Measurements from ENCODE around the gene COTL1.

COTL1 gene

DNA sequence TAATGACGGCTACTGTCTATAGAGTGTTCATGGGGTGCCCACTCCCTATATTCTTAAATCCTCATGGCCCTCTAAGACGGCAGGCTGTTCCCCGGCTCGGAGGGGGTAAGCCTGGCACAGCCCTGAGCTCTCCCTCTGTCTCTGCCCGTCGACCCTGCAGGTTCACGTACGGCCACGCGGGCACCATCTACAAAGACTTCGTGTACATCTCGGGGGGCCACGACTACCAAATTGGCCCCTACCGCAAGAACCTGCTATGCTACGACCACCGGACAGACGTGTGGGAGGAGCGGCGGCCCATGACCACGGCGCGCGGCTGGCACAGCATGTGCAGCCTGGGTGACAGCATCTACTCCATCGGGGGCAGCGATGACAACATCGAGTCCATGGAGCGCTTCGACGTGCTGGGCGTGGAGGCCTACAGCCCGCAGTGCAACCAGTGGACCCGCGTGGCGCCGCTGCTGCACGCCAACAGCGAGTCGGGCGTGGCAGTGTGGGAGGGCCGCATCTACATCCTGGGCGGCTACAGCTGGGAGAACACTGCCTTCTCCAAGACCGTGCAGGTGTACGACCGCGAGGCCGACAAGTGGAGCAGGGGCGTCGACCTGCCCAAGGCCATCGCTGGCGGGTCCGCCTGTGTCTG lies 43.7 kb upstream of the COTL1 start:
- TF ChIP-seq FOXP2 (optimal IDR thresholded peaks at IDR 0.05; ENCODE audit: borderline replicate concordance, extremely low read depth, extremely low read length, insufficient read depth), result no peak
- TF ChIP-seq REST (IDR thresholded peaks at IDR 0.05; ENCODE audit: insufficient read depth in 1 of 2, low read depth in 2 of 2, low read length in 2 of 2), result no peak
- TF ChIP-seq TAF1 (IDR thresholded peaks at IDR 0.05; ENCODE audit: borderline replicate concordance, insufficient read depth, low read length), result no peak
- TF ChIP-seq POLR2AphosphoS5 (IDR thresholded peaks at IDR 0.05; ENCODE audit: low read depth, low read length), result no peak
- no peak for TF ChIP-seq SIN3A (IDR thresholded peaks at IDR 0.05; ENCODE audit: borderline replicate concordance, insufficient read depth, low read length)

- TF ChIP-seq FOXP2 (optimal IDR thresholded peaks at IDR 0.05; ENCODE audit: borderline replicate concordance, extremely low read depth, extremely low read length, insufficient read depth), result no peak
- no peak for TF ChIP-seq TAF1 (IDR thresholded peaks at IDR 0.05; ENCODE audit: borderline replicate concordance, insufficient read depth, low read length)
- TF ChIP-seq REST (IDR thresholded peaks at IDR 0.05; ENCODE audit: insufficient read depth in 1 of 2, low read depth in 2 of 2, low read length in 2 of 2), result no peak
- no peak for TF ChIP-seq SIN3A (IDR thresholded peaks at IDR 0.05; ENCODE audit: borderline replicate concordance, insufficient read depth, low read length)
- no peak for TF ChIP-seq POLR2AphosphoS5 (IDR thresholded peaks at IDR 0.05; ENCODE audit: low read depth, low read length)
Observed at GRCh38 chr16:84660973-84661372, 43.1 kb upstream of the COTL1 start.

GRCh38 chr16:84659656-84660300 lies 41.9 kb upstream of the COTL1 start:
- no peak for TF ChIP-seq TAF1 (IDR thresholded peaks at IDR 0.05; ENCODE audit: borderline replicate concordance, insufficient read depth, low read length)
- no peak for TF ChIP-seq POLR2AphosphoS5 (IDR thresholded peaks at IDR 0.05; ENCODE audit: low read depth, low read length)
- no peak for TF ChIP-seq REST (IDR thresholded peaks at IDR 0.05; ENCODE audit: insufficient read depth in 1 of 2, low read depth in 2 of 2, low read length in 2 of 2)
- no peak for TF ChIP-seq SIN3A (IDR thresholded peaks at IDR 0.05; ENCODE audit: borderline replicate concordance, insufficient read depth, low read length)
- TF ChIP-seq FOXP2 (optimal IDR thresholded peaks at IDR 0.05; ENCODE audit: borderline replicate concordance, extremely low read depth, extremely low read length, insufficient read depth), result no peak

GRCh38 chr16:84658690-84659089 lies 40.8 kb upstream of the COTL1 start:
- TF ChIP-seq TAF1 (IDR thresholded peaks at IDR 0.05; ENCODE audit: borderline replicate concordance, insufficient read depth, low read length) (no peak), SIN3A (IDR thresholded peaks at IDR 0.05; ENCODE audit: borderline replicate concordance, insufficient read depth, low read length) (no peak), POLR2AphosphoS5 (IDR thresholded peaks at IDR 0.05; ENCODE audit: low read depth, low read length) (no peak), FOXP2 (optimal IDR thresholded peaks at IDR 0.05; ENCODE audit: borderline replicate concordance, extremely low read depth, extremely low read length, insufficient read depth) (no peak), REST (IDR thresholded peaks at IDR 0.05; ENCODE audit: insufficient read depth in 1 of 2, low read depth in 2 of 2, low read length in 2 of 2) (no peak)
